ENCODE data around the gene ISM2.

GRCh38 chr14:77482422-77482821 is 16.2 kb downstream of the ISM2 start:
- TF ChIP-seq CTCF (IDR thresholded peaks at IDR 0.05; ENCODE audit: borderline replicate concordance, extremely low read depth, low read length, poor library complexity, severe bottlenecking) (no peak), EZH2 (IDR thresholded peaks at IDR 0.05; ENCODE audit: borderline replicate concordance, low read depth, low read length, severe bottlenecking) (no peak)

Measured in DND-41 (cell line).